ENCODE data around the gene DRGX. TPM values are rescaled to one million over a fixed set of nuclear protein-coding genes. Genes with fewer than 3 reads are reported as not detected.

The DRGX gene
- polyA plus RNA-seq, 3 donors = 0.09 TPM; not detected in 2

DNA sequence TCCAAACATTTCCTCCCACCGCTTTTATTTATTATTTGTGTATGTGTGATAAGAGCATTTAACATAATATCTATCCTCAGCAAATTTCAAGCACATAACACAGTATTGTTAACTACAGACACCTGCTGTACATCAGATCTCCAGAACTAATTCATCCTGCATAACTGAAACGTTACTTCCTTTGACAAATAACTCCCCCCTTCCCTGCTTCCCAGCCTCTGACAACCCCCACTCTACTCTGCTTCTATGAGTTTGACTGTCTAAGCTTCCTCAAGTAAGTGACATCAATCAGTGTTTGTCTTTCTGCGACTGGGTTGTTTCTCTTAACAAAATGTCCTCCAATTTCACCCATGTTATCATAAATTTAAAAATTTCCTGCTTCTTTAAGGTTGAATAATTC lies 74.9 kb downstream of the DRGX start:
- no peak for DNase-seq

DNA sequence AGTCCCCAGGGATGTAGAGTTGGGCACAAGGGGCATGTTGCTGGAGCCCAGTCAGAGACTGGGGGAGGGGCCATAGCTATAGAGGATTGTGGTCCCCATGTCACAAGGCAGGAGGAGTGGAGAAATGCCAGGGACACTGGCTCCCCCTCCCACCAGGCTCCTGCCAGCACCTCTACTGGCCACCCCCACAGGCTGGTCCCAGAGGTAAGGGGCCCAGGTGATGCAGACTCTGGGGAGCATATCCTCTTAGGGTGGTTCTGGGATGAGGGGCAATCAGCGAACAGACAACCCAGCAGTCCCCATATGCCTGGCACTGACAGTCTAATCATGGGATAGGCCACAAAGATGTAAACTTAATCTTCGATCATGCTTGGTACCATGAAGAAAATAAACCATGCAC lies 75.7 kb downstream of the DRGX start:
- DNase-seq = no peak

- DNase-seq = no peak
Observed at GRCh38 chr10:49319206-49319605, 76.7 kb downstream of the DRGX start.

GRCh38 chr10:49318755-49319154 lies 77.1 kb downstream of the DRGX start:
- no peak for DNase-seq

DNA sequence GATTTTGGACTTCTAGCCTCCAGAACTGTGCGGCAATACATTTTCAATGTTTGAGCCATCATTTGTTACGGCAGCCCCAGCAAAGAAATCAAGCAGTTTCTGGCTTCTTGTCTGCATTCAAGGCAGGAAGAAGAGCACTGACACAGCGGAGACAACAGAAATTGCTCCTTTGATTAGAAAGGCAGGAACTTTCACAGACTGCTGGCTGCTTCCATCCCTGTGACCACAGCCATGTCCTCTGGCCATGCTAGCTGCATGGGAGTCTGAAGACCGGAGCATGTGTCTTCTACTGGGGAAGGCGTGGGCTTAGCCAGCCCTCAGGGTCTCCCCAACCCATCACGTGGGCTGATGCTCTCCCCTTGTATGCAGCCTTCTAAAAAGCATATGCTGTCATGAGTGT lies 77.9 kb downstream of the DRGX start:
- no peak for DNase-seq

- no peak for DNase-seq
Observed at GRCh38 chr10:49314806-49315205, 81.1 kb downstream of the DRGX start.

Other genes starting within 250 kb of the DRGX start
- 1 to 10 TPM; 2.2 to 3.0 (median 2.5) TPM for gene TMEM273, start 207.7 kb downstream of the DRGX start, polyA plus RNA-seq (ENCODE audit: insufficient read length in 3 of 3)
- under 1 TPM in 2 of 3 donors, not detected in 1; 0.19 to 0.28 TPM for gene C10orf71, start 96.9 kb downstream of the DRGX start, polyA plus RNA-seq (ENCODE audit: insufficient read length in 3 of 3)
- gene ERCC6, start 143.0 kb upstream of the DRGX start, polyA plus RNA-seq (ENCODE audit: insufficient read length in 3 of 3) = 10 to 100 TPM; 13.7 to 18.6 (median 17.8) TPM
- gene SLC18A3, start 214.2 kb upstream of the DRGX start, polyA plus RNA-seq (ENCODE audit: insufficient read length in 3 of 3) = not detected
- under 1 TPM in 1 of 3 donors, not detected in 2; 0.06 TPM for gene CHAT, start 217.9 kb upstream of the DRGX start, polyA plus RNA-seq (ENCODE audit: insufficient read length in 3 of 3)